GM18873 (cell line): Measurements from ENCODE around the gene ANKRD63.

Experiments used
- ATAC-seq: cut with Tn5 transposase; IDR thresholded peaks from one replicate; pipeline ENCODE4 v1.9.1; 2021; ENCODE audit warnings: mild to moderate bottlenecking, moderate library complexity, moderate number of reproducible peaks; ENCODE audit not compliant: unreplicated experiment, low FRiP score

The ANKRD63 gene

GRCh38 chr15:40282869-40283614 lies at the start of gene ANKRD63:
Gene ANKRD63 (minus strand): TSS chr15:40283064. CDS start chr15:40282586, 478 bp downstream.
- ATAC-seq, result no peak

- no peak for ATAC-seq
Measured at GRCh38 chr15:40332113-40332781, 49.4 kb upstream of the ANKRD63 start.

- no peak for ATAC-seq
Measured at GRCh38 chr15:40331637-40332036, 48.8 kb upstream of the ANKRD63 start.

GRCh38 chr15:40331026-40331425 lies 48.2 kb upstream of the ANKRD63 start:
- no peak for ATAC-seq

GRCh38 chr15:40330368-40330836 lies 47.5 kb upstream of the ANKRD63 start:
- no peak for ATAC-seq

GRCh38 chr15:40329804-40330203 lies 46.9 kb upstream of the ANKRD63 start:
- no peak for ATAC-seq

- no peak for ATAC-seq
Measured at GRCh38 chr15:40328751-40329150, 45.9 kb upstream of the ANKRD63 start.

GRCh38 chr15:40328176-40328575 lies 45.3 kb upstream of the ANKRD63 start:
- ATAC-seq, result no peak

GRCh38 chr15:40327457-40327856 lies 44.6 kb upstream of the ANKRD63 start:
- ATAC-seq, result no peak

- ATAC-seq, result no peak
Measured at GRCh38 chr15:40325700-40326099, 42.8 kb upstream of the ANKRD63 start.

GRCh38 chr15:40325188-40325587 lies 42.3 kb upstream of the ANKRD63 start:
- no peak for ATAC-seq

- no peak for ATAC-seq
Measured at GRCh38 chr15:40323953-40324937, 41.4 kb upstream of the ANKRD63 start.

- peak; percentile 77 for ATAC-seq
Measured at GRCh38 chr15:40323239-40323952, 40.5 kb upstream of the ANKRD63 start, which contains the start of gene INAFM2. Gene INAFM2 (plus strand): TSS chr15:40323692. CDS start chr15:40324056, 364 bp downstream.

- no peak for ATAC-seq
Measured at GRCh38 chr15:40322531-40323238, 39.8 kb upstream of the ANKRD63 start.

- ATAC-seq, result no peak
Measured at GRCh38 chr15:40320931-40321371, 38.1 kb upstream of the ANKRD63 start.

- ATAC-seq, result no peak
Measured at GRCh38 chr15:40320409-40320808, 37.5 kb upstream of the ANKRD63 start.

- no peak for ATAC-seq
Measured at GRCh38 chr15:40317580-40317979, 34.7 kb upstream of the ANKRD63 start.

- ATAC-seq, result no peak
Measured at GRCh38 chr15:40316931-40317330, 34.1 kb upstream of the ANKRD63 start.

- ATAC-seq, result no peak
Measured at GRCh38 chr15:40314723-40315276, 31.9 kb upstream of the ANKRD63 start.
